Adrenal gland (tissue), 5 donors: ENCODE data around the gene PNKP.

Experiments
- POLR2A ChIP-seq, 2 donors: fragments of 450-650 bp; IDR thresholded peaks; one replicate each; pipeline ENCODE4 v1.6.1; 2017; ENCODE audit warnings: antibody characterized with exemption in 2 of 2, mild to moderate bottlenecking in 2 of 2, moderate library complexity in 1 of 2
- TF ChIP-seq, protein P1 (sequence below), 6 experiments: fragments of 450-650 bp in 4 of 6; fragments of 200-600 bp in 2 of 6; sonication (generic) in 1 of 6; IDR thresholded peaks; 1 replicate in 5 of 6; 2 replicates in 1 of 6; pipeline versions ENCODE4 v1.5.1 to v1.8.0; 2016 to 2021; ENCODE audit warnings: antibody characterized with exemption in 6 of 6, mild to moderate bottlenecking in 2 of 6, moderate library complexity in 1 of 6
- donor health status: DM: no; HTN: no; CAD: no.

DNA sequence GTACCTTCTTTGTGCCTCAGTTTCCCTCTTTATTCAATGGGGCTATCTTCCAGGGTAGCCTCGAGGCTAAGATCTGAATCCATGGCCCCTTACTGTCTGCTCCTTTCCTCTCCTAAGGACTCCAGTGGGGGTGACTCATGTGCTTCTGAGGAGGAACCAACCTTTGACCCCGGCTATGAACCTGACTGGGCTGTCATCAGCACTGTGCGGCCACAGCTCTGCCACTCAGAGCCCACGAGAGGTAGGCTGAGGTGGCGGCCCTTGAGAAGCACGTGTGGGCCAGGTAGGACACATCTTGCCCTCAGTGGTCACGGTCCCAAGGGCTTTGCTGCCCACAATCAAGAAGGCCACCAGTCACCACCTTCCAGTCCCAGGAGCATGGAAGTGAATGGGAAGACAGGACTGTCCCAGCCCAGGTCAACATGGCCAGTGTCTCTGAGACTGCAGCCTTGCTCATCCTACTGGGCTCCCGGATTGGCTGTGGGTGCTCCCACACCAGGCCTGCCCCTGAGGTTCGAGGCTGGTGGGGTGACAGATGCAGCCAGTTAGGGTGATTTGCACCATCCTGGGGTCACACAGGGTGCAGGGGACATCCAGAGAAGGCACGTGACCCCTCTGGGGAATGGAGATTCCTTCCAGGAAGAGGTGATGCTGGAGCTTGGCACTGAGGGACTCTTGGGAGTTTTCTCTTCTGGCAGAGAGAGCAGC lies 12.9 kb upstream of the PNKP start:
- TF ChIP-seq, protein P1, sequence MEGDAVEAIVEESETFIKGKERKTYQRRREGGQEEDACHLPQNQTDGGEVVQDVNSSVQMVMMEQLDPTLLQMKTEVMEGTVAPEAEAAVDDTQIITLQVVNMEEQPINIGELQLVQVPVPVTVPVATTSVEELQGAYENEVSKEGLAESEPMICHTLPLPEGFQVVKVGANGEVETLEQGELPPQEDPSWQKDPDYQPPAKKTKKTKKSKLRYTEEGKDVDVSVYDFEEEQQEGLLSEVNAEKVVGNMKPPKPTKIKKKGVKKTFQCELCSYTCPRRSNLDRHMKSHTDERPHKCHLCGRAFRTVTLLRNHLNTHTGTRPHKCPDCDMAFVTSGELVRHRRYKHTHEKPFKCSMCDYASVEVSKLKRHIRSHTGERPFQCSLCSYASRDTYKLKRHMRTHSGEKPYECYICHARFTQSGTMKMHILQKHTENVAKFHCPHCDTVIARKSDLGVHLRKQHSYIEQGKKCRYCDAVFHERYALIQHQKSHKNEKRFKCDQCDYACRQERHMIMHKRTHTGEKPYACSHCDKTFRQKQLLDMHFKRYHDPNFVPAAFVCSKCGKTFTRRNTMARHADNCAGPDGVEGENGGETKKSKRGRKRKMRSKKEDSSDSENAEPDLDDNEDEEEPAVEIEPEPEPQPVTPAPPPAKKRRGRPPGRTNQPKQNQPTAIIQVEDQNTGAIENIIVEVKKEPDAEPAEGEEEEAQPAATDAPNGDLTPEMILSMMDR (IDR thresholded peaks at IDR 0.05), result no peak
- no peak for TF ChIP-seq POLR2A (IDR thresholded peaks at IDR 0.05)
